Panc1 (cell line): ENCODE results near the gene PEPD. TPM values are rescaled to one million over a fixed set of nuclear protein-coding genes. Genes with fewer than 3 reads are reported as not detected.

ENCODE experiments used
- ATAC-seq: fragments of 200-7000 bp; cut with Tn5 transposase; 2 replicates; pipeline ENCODE4 v1.9.1; 2020; ENCODE audit warnings: mild to moderate bottlenecking, moderate library complexity
- BruUV-seq: library from RNA; stranded (reverse); fragments of 400-500 nt; replicated peaks from 2 replicates; lab custom pipeline; 2021; lab: Mats Ljungman, UMichigan
- CTCF ChIA-PET: fragments of 300-600 bp; sonication (Branson Sonifier 250); formaldehyde crosslinking; loops from one replicate; lab custom pipeline; 2022; ENCODE audit warnings: antibody characterized with exemption; lab: Charles Lee
- POLR2A ChIA-PET: fragments of 300-600 bp; sonication (Branson Sonifier 250); formaldehyde crosslinking; loops from one replicate; lab custom pipeline; 2022; ENCODE audit warnings: antibody characterized with exemption; lab: Charles Lee
- DNase-seq: peaks from one replicate; pipeline ENCODE4 v3.0.0-alpha.2; 2010; ENCODE audit warnings: low read depth, low spot score
- H3K27ac ChIP-seq: 2 replicates; pipeline ENCODE4 v1.5.1; 2011; ENCODE audit warnings: mild to moderate bottlenecking, low read length, inconsistent platforms
- H3K27me3 ChIP-seq: fragments of 200-500 bp; sonication (Bioruptor generic); 2 replicates; pipeline ENCODE4 v1.6.0; 2014; ENCODE audit warnings: low read length, inconsistent platforms; ENCODE audit not compliant: control insufficient read depth, insufficient read depth
- H3K36me3 ChIP-seq: fragments of 200-500 bp; sonication (Bioruptor generic); 2 replicates; pipeline ENCODE4 v1.5.1; 2014; ENCODE audit warnings: inconsistent platforms, mild to moderate bottlenecking, low read length, moderate library complexity; ENCODE audit not compliant: control insufficient read depth, insufficient read depth
- H3K4me1 ChIP-seq: 2 replicates; pipeline ENCODE4 v1.5.1; 2011; ENCODE audit warnings: inconsistent platforms, mild to moderate bottlenecking, low read length, moderate library complexity; ENCODE audit not compliant: control insufficient read depth, insufficient read depth
- H3K4me3 ChIP-seq, 2 experiments: 2 replicates each; pipeline ENCODE4 v1.5.1; 2011 to 2012; ENCODE audit warnings: low read depth in 2 of 2, low read length in 2 of 2, mild to moderate bottlenecking in 2 of 2, inconsistent platforms in 1 of 2, moderate library complexity in 1 of 2
- H3K9me3 ChIP-seq: fragments of 200-500 bp; sonication (Bioruptor generic); 2 replicates; pipeline ENCODE4 v1.5.1; 2014; ENCODE audit warnings: low read depth, mild to moderate bottlenecking, inconsistent platforms, low read length, moderate library complexity; ENCODE audit not compliant: control insufficient read depth, insufficient read depth
- CTCF ChIP-seq: fragments of 450-650 bp; IDR thresholded peaks from 2 replicates; pipeline ENCODE4 v1.5.1; 2017; ENCODE audit warnings: mild to moderate bottlenecking
- POLR2AphosphoS5 ChIP-seq: IDR thresholded peaks from 2 replicates; pipeline ENCODE4 v1.6.1; 2012; ENCODE audit warnings: mild to moderate bottlenecking, low read depth, low read length, moderate library complexity
- REST ChIP-seq, 2 experiments: IDR thresholded peaks; 2 replicates each; pipeline ENCODE4 v1.6.1; 2011 to 2012; ENCODE audit warnings: low read depth in 2 of 2, control low read depth in 1 of 2, low read length in 1 of 2, mild to moderate bottlenecking in 1 of 2, moderate library complexity in 1 of 2; ENCODE audit not compliant: insufficient read depth in 1 of 2
- SIN3A ChIP-seq: IDR thresholded peaks from 2 replicates; pipeline ENCODE4 v1.6.1; 2012; ENCODE audit warnings: low read depth, mild to moderate bottlenecking, low read length, moderate library complexity, borderline replicate concordance; ENCODE audit not compliant: insufficient read depth
- TCF7L2 ChIP-seq: IDR thresholded peaks from 2 replicates; pipeline ENCODE4 v1.6.1; 2011; ENCODE audit warnings: mild to moderate bottlenecking, low read depth, low read length, inconsistent platforms
- in situ Hi-C: cut with HindIII; loops from 2 replicates; pipeline ENCODE4 v1.10.0; 2016; ENCODE audit warnings: low sequenced_read_pairs, low pct_unique_long_range_greater_than_20kb
- intact Hi-C: fragments of 100-400 bp; cut with micrococcal nuclease; formaldehyde crosslinking; loops from one replicate; pipeline ENCODE4 v1.10.0; 2022; ENCODE audit not compliant: unreplicated experiment
- total RNA-seq: library from RNA; stranded (reverse); gene quantifications from one replicate; pipeline ENCODE4 v1.2.1, GENCODE V29; 2021; ENCODE audit not compliant: unreplicated experiment

PEPD gene
- total RNA-seq, 1 experiment from 2014 or later = 102 TPM

GRCh38 chr19:33513424-33513823 is 8.2 kb downstream of the PEPD start:
- H3K27me3 ChIP-seq = no peaks in the 10 kb centered on the region
- POLR2A ChIA-PET = no interaction called here
- CTCF ChIA-PET = interaction anchor here (0.7 kb wide), 1 partner anchor 40 kb away, joined by 6 read pairs; no protein-coding TSS in a partner anchor
- BruUV-seq = no TSS peak
- H3K4me1 ChIP-seq = no peaks in the 10 kb centered on the region
- intact Hi-C loops = no loop called here
- in situ Hi-C loops = no loop called here
- DNase-seq = no peak
- no peaks in the 10 kb centered on the region for H3K36me3 ChIP-seq
- no peak for ATAC-seq
- no peak overlapping the region for H3K4me3 ChIP-seq
- no peak for TF ChIP-seq SIN3A
- TF ChIP-seq CTCF = no peak
- TF ChIP-seq REST (IDR thresholded peaks at IDR 0.05; ENCODE audit: insufficient read depth in 1 of 2, low read depth in 2 of 2, low read length in 1 of 2) = no peak
- TF ChIP-seq TCF7L2 = no peak
- no peak for TF ChIP-seq POLR2AphosphoS5
- H3K27ac ChIP-seq = no peak overlapping the region
- H3K9me3 ChIP-seq = no peaks in the 10 kb centered on the region

GRCh38 chr19:33512580-33513137 is 8.9 kb downstream of the PEPD start:
- Histone ChIP-seq H3K27ac (no peak overlapping the region), H3K36me3 (no peaks in the 10 kb centered on the region), H3K9me3 (no peaks in the 10 kb centered on the region), H3K27me3 (no peaks in the 10 kb centered on the region), H3K4me3 (no peak overlapping the region), H3K4me1 (no peaks in the 10 kb centered on the region)
- POLR2A ChIA-PET = no interaction called here
- ATAC-seq (no peak), DNase-seq (no peak)
- BruUV-seq = no TSS peak
- CTCF ChIA-PET = interaction anchor here (0.7 kb wide), 1 partner anchor 40 kb away, joined by 6 read pairs; no protein-coding TSS in a partner anchor
- TF ChIP-seq POLR2AphosphoS5 = no peak
- TF ChIP-seq TCF7L2 = no peak
- TF ChIP-seq SIN3A = no peak
- no peak for TF ChIP-seq REST (IDR thresholded peaks at IDR 0.05; ENCODE audit: insufficient read depth in 1 of 2, low read depth in 2 of 2, low read length in 1 of 2)
- TF ChIP-seq CTCF = no peak
- intact Hi-C loops (no loop called here), in situ Hi-C loops (no loop called here)
